Measurements from ENCODE around the gene RNF225. TPM values are rescaled to one million over a fixed set of nuclear protein-coding genes. Genes with fewer than 3 reads are reported as not detected.

Gene RNF225
- total and polyA plus RNA-seq, 2 of the 13 experiments (the other 11 are each of a cell fraction or from before 2014, with no cell fraction given): not detected

- peak; percentile 28; the same call in 1 of the 2 replicates for TF ChIP-seq EED (CRISPR knock-in tag; IDR thresholded peaks at IDR 0.05)
- peak; percentile 85 for TF ChIP-seq AGO1 (IDR thresholded peaks at IDR 0.05; ENCODE audit: low read depth, low read length, poor library complexity, severe bottlenecking)
- TF ChIP-seq MAFK (conservative IDR thresholded peaks at IDR 0.05 in 1 of 2, IDR thresholded peaks at IDR 0.05 in 1 of 2; ENCODE audit: low read length in 2 of 2): no peak
- TF ChIP-seq ZNF564 (CRISPR knock-in tag; IDR thresholded peaks at IDR 0.05): peak; percentile 89; the same call in 1 of the 2 replicates
- peak; percentile 87 for TF ChIP-seq ZNF710 (CRISPR knock-in tag; IDR thresholded peaks at IDR 0.05; ENCODE audit: borderline replicate concordance)
- peak; percentile 96 for TF ChIP-seq CHCHD3 (CRISPR knock-in tag; IDR thresholded peaks at IDR 0.05)
- TF ChIP-seq ATRX (CRISPR knock-in tag; IDR thresholded peaks at IDR 0.05; ENCODE audit: borderline replicate concordance): no peak
- peak; percentile 68 for TF ChIP-seq ZBTB14 (CRISPR knock-in tag; IDR thresholded peaks at IDR 0.05)
- peak; percentile 72; the same call in 1 of the 2 replicates for TF ChIP-seq HOXA5 (CRISPR knock-in tag; IDR thresholded peaks at IDR 0.05)
- TF ChIP-seq THAP9 (CRISPR knock-in tag; IDR thresholded peaks at IDR 0.05; ENCODE audit: borderline replicate concordance): peak; percentile 78; the same call in 1 of the 2 replicates
- no peak for TF ChIP-seq ZNF841 (CRISPR knock-in tag; IDR thresholded peaks at IDR 0.05; ENCODE audit: borderline replicate concordance)
- TF ChIP-seq ARID3A (IDR thresholded peaks at IDR 0.05; ENCODE audit: low read depth, low read length): 0 out of 2 replicates have a peak, but pooled peaks have one; percentile 36
- peak; percentile 59; the same call in 1 of the 2 replicates for TF ChIP-seq NR1H2 (CRISPR knock-in tag; IDR thresholded peaks at IDR 0.05; ENCODE audit: borderline replicate concordance, low read depth)
- TF ChIP-seq ZBTB26 (CRISPR knock-in tag; IDR thresholded peaks at IDR 0.05; ENCODE audit: borderline replicate concordance): no peak; the same call in 1 of the 2 replicates
- 0 out of 2 replicates have a peak, but pooled peaks have one; percentile 76 for TF ChIP-seq KDM4B (CRISPR knock-in tag; IDR thresholded peaks at IDR 0.05)
- TF ChIP-seq ZBTB44 (CRISPR knock-in tag; IDR thresholded peaks at IDR 0.05): no peak; the same call in 1 of the 2 replicates
Measured at GRCh38 chr19:58380662-58381459, 14.6 kb upstream of the RNF225 start, which contains the start of gene ZNF837 (continued).
